ENCODE measurements around the gene TASL. TPM values are rescaled to one million over a fixed set of nuclear protein-coding genes. Genes with fewer than 3 reads are reported as not detected.

The TASL gene
- total and polyA plus RNA-seq, 2 donors (not counting 3 experiments of a cell fraction or from before 2014, with no cell fraction given): not detected

DNA sequence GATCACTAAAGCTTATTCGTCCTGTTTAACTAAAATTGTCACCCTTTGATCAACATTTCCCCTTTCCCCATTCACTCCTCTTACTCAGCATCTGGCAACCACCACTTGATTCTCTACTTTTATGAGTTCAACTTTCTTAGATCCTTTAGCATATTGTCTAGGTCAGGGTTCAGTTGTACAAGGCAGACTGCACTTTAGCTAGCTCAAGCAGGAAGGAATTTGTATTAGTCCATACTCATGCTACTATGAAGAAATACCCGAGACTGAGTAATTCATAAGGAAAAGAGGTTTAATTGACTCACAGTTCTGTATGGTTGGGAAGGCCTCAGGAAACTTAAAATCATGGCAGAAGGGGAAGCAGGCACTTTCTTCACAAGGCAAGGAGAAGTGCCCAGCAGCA lies 44.3 kb downstream of the TASL start:
- FAIRE-seq (no peak), DNase-seq (ENCODE audit: low read depth, low spot score) (no peak)
- TF ChIP-seq FOS (IDR thresholded peaks at IDR 0.05; ENCODE audit: borderline replicate concordance, insufficient read depth, low read length) (no peak), GATA2 (IDR thresholded peaks at IDR 0.05; ENCODE audit: insufficient read depth, insufficient read length, low read depth, low read length) (no peak), JUN (IDR thresholded peaks at IDR 0.05; ENCODE audit: borderline replicate concordance, insufficient read depth, insufficient read length, low read depth) (no peak), POLR2AphosphoS5 (IDR thresholded peaks at IDR 0.05; ENCODE audit: insufficient read depth, low read depth, low read length) (no peak), POLR2A (IDR thresholded peaks at IDR 0.05; ENCODE audit: low read depth, low read length) (no peak), EZH2 (IDR thresholded peaks at IDR 0.05; ENCODE audit: borderline replicate concordance, low read depth, low read length, severe bottlenecking) (no peak), MYC (IDR thresholded peaks at IDR 0.05; ENCODE audit: low read depth, low read length) (no peak)
- TF ChIP-seq, protein P1, sequence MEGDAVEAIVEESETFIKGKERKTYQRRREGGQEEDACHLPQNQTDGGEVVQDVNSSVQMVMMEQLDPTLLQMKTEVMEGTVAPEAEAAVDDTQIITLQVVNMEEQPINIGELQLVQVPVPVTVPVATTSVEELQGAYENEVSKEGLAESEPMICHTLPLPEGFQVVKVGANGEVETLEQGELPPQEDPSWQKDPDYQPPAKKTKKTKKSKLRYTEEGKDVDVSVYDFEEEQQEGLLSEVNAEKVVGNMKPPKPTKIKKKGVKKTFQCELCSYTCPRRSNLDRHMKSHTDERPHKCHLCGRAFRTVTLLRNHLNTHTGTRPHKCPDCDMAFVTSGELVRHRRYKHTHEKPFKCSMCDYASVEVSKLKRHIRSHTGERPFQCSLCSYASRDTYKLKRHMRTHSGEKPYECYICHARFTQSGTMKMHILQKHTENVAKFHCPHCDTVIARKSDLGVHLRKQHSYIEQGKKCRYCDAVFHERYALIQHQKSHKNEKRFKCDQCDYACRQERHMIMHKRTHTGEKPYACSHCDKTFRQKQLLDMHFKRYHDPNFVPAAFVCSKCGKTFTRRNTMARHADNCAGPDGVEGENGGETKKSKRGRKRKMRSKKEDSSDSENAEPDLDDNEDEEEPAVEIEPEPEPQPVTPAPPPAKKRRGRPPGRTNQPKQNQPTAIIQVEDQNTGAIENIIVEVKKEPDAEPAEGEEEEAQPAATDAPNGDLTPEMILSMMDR (IDR thresholded peaks at IDR 0.05; ENCODE audit: extremely low read depth in 1 of 2, insufficient read depth in 1 of 2, low read depth in 1 of 2, low read length in 2 of 2): no peak
- TF ChIP-seq, protein P2, sequence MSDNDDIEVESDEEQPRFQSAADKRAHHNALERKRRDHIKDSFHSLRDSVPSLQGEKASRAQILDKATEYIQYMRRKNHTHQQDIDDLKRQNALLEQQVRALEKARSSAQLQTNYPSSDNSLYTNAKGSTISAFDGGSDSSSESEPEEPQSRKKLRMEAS (IDR thresholded peaks at IDR 0.05; ENCODE audit: insufficient read depth, insufficient read length): no peak
- Histone ChIP-seq H3K27me3 (ENCODE audit: control insufficient read depth in 2 of 2, insufficient read depth in 2 of 2, low read length in 2 of 2) (no peaks in the 10 kb centered on the region), H3K9me1 (replicated peaks; ENCODE audit: control insufficient read depth, extremely low read depth, insufficient read depth, low read length) (no peaks in the 10 kb centered on the region), H3K9me3 (replicated peaks; ENCODE audit: control insufficient read depth, insufficient read depth, low read length) (no peaks in the 10 kb centered on the region), H3K9ac (replicated peaks; ENCODE audit: extremely low read depth, insufficient read depth, low read length) (no peak overlapping the region), H3K4me3 (replicated peaks in 1 of 3; ENCODE audit: insufficient read depth in 1 of 3, low read depth in 1 of 3, low read length in 3 of 3) (no peak overlapping the region), H3K4me2 (ENCODE audit: insufficient read depth, low read length) (no peak overlapping the region), H2AFZ (ENCODE audit: low read depth, low read length) (no peak overlapping the region), H3K36me3 (ENCODE audit: control insufficient read depth in 2 of 2, extremely low read depth in 1 of 2, insufficient read depth in 2 of 2, low read length in 2 of 2) (no peaks in the 10 kb centered on the region), H3K79me2 (ENCODE audit: control insufficient read depth, insufficient read depth, low read length) (no peaks in the 10 kb centered on the region), H4K20me1 (replicated peaks; ENCODE audit: control insufficient read depth, extremely low read depth, insufficient read depth, low read length) (no peaks in the 10 kb centered on the region), H3K27ac (ENCODE audit: insufficient read depth, low read depth, low read length) (no peak overlapping the region), H3K4me1 (ENCODE audit: control insufficient read depth, extremely low read depth, insufficient read depth, low read length) (no peaks in the 10 kb centered on the region)
- intact Hi-C loops (cut with micrococcal nuclease): no loop called here
- CTCF ChIA-PET: interaction anchor here (1.6 kb wide), 1 partner anchor 11 kb away, joined by 3 read pairs; no protein-coding TSS in a partner anchor
- BruUV-seq (replicated peaks): no TSS peak
- POLR2A ChIA-PET: no interaction called here
- dilution Hi-C loops (cut with MboI; ENCODE audit: extremely low pct_ligation_motif_present, low sequenced_read_pairs): no loop called here

Data from endothelial cell of umbilical vein (primary cell).